H9 (cell line): ENCODE results near the gene KCNAB1. TPM values are rescaled to one million over a fixed set of nuclear protein-coding genes. Genes with fewer than 3 reads are reported as not detected.
"Not testable (repeated sequence)": the region's sequence is repeated elsewhere in the genome, so short reads cannot be mapped to it uniquely, and the experiment has no call there.

Experiments used
- DNase-seq: peaks from one replicate; pipeline ENCODE4 v3.0.0-alpha.2; 2017
- H2AFZ ChIP-seq: one replicate; pipeline ENCODE4 v1.6.1; 2013; ENCODE audit warnings: mild to moderate bottlenecking, low read length, control low read depth, moderate library complexity
- H2AK5ac ChIP-seq: 2 replicates; pipeline ENCODE4 v1.6.1; 2013; ENCODE audit warnings: low read length, control low read depth, mixed read lengths; ENCODE audit not compliant: insufficient read length
- H2BK120ac ChIP-seq: one replicate; pipeline ENCODE4 v1.6.1; 2013; ENCODE audit warnings: low read depth, mild to moderate bottlenecking, low read length, control low read depth, inconsistent platforms; ENCODE audit not compliant: poor library complexity, severe bottlenecking
- H2BK12ac ChIP-seq: 2 replicates; pipeline ENCODE4 v1.6.1; 2013; ENCODE audit warnings: low read length, control low read depth, mixed read lengths, low read depth; ENCODE audit not compliant: insufficient read length
- H2BK15ac ChIP-seq: 2 replicates; pipeline ENCODE4 v1.6.1; 2013; ENCODE audit warnings: low read depth, low read length, control low read depth
- H2BK20ac ChIP-seq: one replicate; pipeline ENCODE4 v1.6.1; 2013; ENCODE audit warnings: low read depth, mild to moderate bottlenecking, low read length, control low read depth, inconsistent platforms; ENCODE audit not compliant: poor library complexity, severe bottlenecking
- H2BK5ac ChIP-seq: 2 replicates; pipeline ENCODE4 v1.6.1; 2013; ENCODE audit warnings: low read length, control low read depth, mixed read lengths; ENCODE audit not compliant: insufficient read length
- H3K14ac ChIP-seq: 2 replicates; pipeline ENCODE4 v1.6.1; 2013; ENCODE audit warnings: low read length, control low read depth; ENCODE audit not compliant: insufficient read depth
- H3K18ac ChIP-seq: 2 replicates; pipeline ENCODE4 v1.6.1; 2013; ENCODE audit warnings: low read depth, mild to moderate bottlenecking, mixed read lengths, low read length, control low read depth; ENCODE audit not compliant: insufficient read length
- H3K23ac ChIP-seq: 2 replicates; pipeline ENCODE4 v1.6.1; 2013; ENCODE audit warnings: low read length, control low read depth, mixed read lengths, low read depth; ENCODE audit not compliant: insufficient read length
- H3K23me2 ChIP-seq: 2 replicates; pipeline ENCODE4 v1.6.1; 2013; ENCODE audit warnings: low read depth, mild to moderate bottlenecking, mixed read lengths, low read length, control low read depth; ENCODE audit not compliant: insufficient read length, poor library complexity, severe bottlenecking
- H3K27ac ChIP-seq: 2 replicates; pipeline ENCODE4 v1.5.1; 2013; ENCODE audit warnings: low read length, control low read depth, mixed read lengths, low read depth; ENCODE audit not compliant: insufficient read length
- H3K27me3 ChIP-seq: 2 replicates; pipeline ENCODE4 v1.6.1; 2013; ENCODE audit warnings: low read length, control low read depth, inconsistent platforms; ENCODE audit not compliant: insufficient read depth
- H3K4ac ChIP-seq: 2 replicates; pipeline ENCODE4 v1.6.1; 2013; ENCODE audit warnings: low read depth, mild to moderate bottlenecking, control low read depth, inconsistent platforms, low read length, moderate library complexity
- H3K4me1 ChIP-seq: 2 replicates; pipeline ENCODE4 v1.6.1; 2013; ENCODE audit warnings: low read length, control low read depth, inconsistent platforms; ENCODE audit not compliant: insufficient read depth
- H3K4me2 ChIP-seq: 2 replicates; pipeline ENCODE4 v1.6.1; 2013; ENCODE audit warnings: low read length, control low read depth, mixed read lengths; ENCODE audit not compliant: insufficient read length, insufficient read depth
- H3K56ac ChIP-seq: 2 replicates; pipeline ENCODE4 v1.6.1; 2013; ENCODE audit warnings: low read depth, mild to moderate bottlenecking, mixed read lengths, low read length, control low read depth; ENCODE audit not compliant: insufficient read length
- H3K79me1 ChIP-seq: 2 replicates; pipeline ENCODE4 v1.6.1; 2013; ENCODE audit warnings: low read depth, mild to moderate bottlenecking, moderate library complexity, low read length, control low read depth, inconsistent platforms; ENCODE audit not compliant: insufficient read depth, poor library complexity, severe bottlenecking
- H3K79me2 ChIP-seq: 2 replicates; pipeline ENCODE4 v1.6.1; 2013; ENCODE audit warnings: low read length, control low read depth, inconsistent platforms; ENCODE audit not compliant: insufficient read depth
- H3K9ac ChIP-seq: 2 replicates; pipeline ENCODE4 v1.6.1; 2013; ENCODE audit warnings: low read length, control low read depth, mixed read lengths; ENCODE audit not compliant: insufficient read length; ENCODE audit errors: extremely low read depth
- H3K9me3 ChIP-seq: one replicate; pipeline ENCODE4 v1.6.1; 2013; ENCODE audit warnings: low read depth, low read length, inconsistent platforms; ENCODE audit not compliant: control insufficient read depth
- H3T11ph ChIP-seq: one replicate; pipeline ENCODE4 v1.6.1; 2013; ENCODE audit warnings: mild to moderate bottlenecking, low read length, control low read depth, inconsistent platforms
- H4K20me1 ChIP-seq: one replicate; pipeline ENCODE4 v1.6.1; 2013; ENCODE audit not compliant: control insufficient read depth, insufficient read length, insufficient read depth
- H4K5ac ChIP-seq: 2 replicates; pipeline ENCODE4 v1.6.1; 2013; ENCODE audit warnings: low read depth, mild to moderate bottlenecking, mixed read lengths, low read length, control low read depth; ENCODE audit not compliant: insufficient read length
- H4K8ac ChIP-seq: replicated peaks from 2 replicates; pipeline ENCODE4 v1.6.1; 2013; ENCODE audit warnings: low read length, control low read depth, mixed read lengths, low read depth; ENCODE audit not compliant: insufficient read length
- H4K91ac ChIP-seq: 2 replicates; pipeline ENCODE4 v1.6.1; 2013; ENCODE audit warnings: low read depth, mild to moderate bottlenecking, moderate library complexity, mixed read lengths, low read length, control low read depth; ENCODE audit not compliant: insufficient read length
- H3K27ac Mint-ChIP-seq, 3 experiments: 2 replicates in 2 of 3; 3 replicates in 1 of 3; pipeline ENCODE4 v1.8.0; 2020 to 2021; ENCODE audit warnings: mixed read lengths in 3 of 3, mild to moderate bottlenecking in 1 of 3, moderate library complexity in 1 of 3
- H3K27me3 Mint-ChIP-seq: 2 replicates; pipeline ENCODE4 v1.8.0; 2021; ENCODE audit warnings: low read depth, mild to moderate bottlenecking, moderate library complexity, mixed read lengths
- H3K36me3 Mint-ChIP-seq, 3 experiments: 2 replicates in 2 of 3; 3 replicates in 1 of 3; pipeline ENCODE4 v1.8.0; 2020 to 2021; ENCODE audit warnings: low read depth in 3 of 3, mixed read lengths in 3 of 3; ENCODE audit not compliant: insufficient read depth in 1 of 3
- H3K4me1 Mint-ChIP-seq, 2 experiments: 2 replicates each; pipeline ENCODE4 v1.8.0; 2020; ENCODE audit warnings: mixed read lengths in 2 of 2
- H3K4me3 Mint-ChIP-seq, 2 experiments: 2 replicates in 1 of 2; 3 replicates in 1 of 2; pipeline ENCODE4 v1.8.0; 2020 to 2021; ENCODE audit warnings: mild to moderate bottlenecking in 2 of 2, mixed read lengths in 2 of 2, moderate library complexity in 1 of 2
- H3K9me3 Mint-ChIP-seq, 2 experiments: 2 replicates in 1 of 2; 3 replicates in 1 of 2; pipeline ENCODE4 v1.8.0; 2020; ENCODE audit warnings: mild to moderate bottlenecking in 2 of 2, mixed read lengths in 2 of 2, moderate library complexity in 1 of 2
- WGBS: extraction: QIAGEN DNeasy Blood & Tissue Kit; methylation state at CpG from one replicate; pipeline ENCODE4 v1.1.7; 2013; ENCODE audit warnings: missing lambda C conversion rate, low lambda C conversion rate, mixed read lengths; ENCODE audit not compliant: insufficient read length; ENCODE audit errors: extremely low coverage; 5-methylcytosine and 5-hydroxymethylcytosine counted together
- total RNA-seq: library from RNA; stranded (reverse); gene quantifications from 2 replicates; pipeline ENCODE4 v1.2.1, GENCODE V29; 2021
- TF ChIP-seq, protein P1 (sequence below): fragments of 200-600 bp; sonication (generic); conservative IDR thresholded peaks from 3 replicates; pipeline ENCODE4 v1.8.0; 2021; ENCODE audit warnings: antibody characterized with exemption, mild to moderate bottlenecking

KCNAB1 gene
- total RNA-seq, 1 experiment from 2014 or later, result 3.7 TPM

GRCh38 chr3:156098437-156099035 is 21.8 kb upstream of the KCNAB1 start:
- Histone ChIP-seq H3K23ac (no peak overlapping the region), H3K4ac (no peak overlapping the region), H3K4me2 (no peak overlapping the region), H3K9ac (no peak overlapping the region), H3K56ac (no peak overlapping the region), H4K91ac (no peak overlapping the region), H3K18ac (no peak overlapping the region), H3K4me1 (no peaks in the 10 kb centered on the region), H2AFZ (no peak overlapping the region), H3K9me3 (no peaks in the 10 kb centered on the region), H3K79me1 (no peaks in the 10 kb centered on the region), H3K14ac (no peak overlapping the region), H2BK15ac (no peak overlapping the region), H3K27me3 (no peaks in the 10 kb centered on the region), H4K8ac (no peak overlapping the region), H2BK120ac (no peak overlapping the region), H4K5ac (no peak overlapping the region), H2BK12ac (no peak overlapping the region), H3T11ph (no peak overlapping the region), H2BK20ac (no peak overlapping the region), H3K79me2 (no peaks in the 10 kb centered on the region), H3K23me2 (no peaks in the 10 kb centered on the region), H2AK5ac (no peak overlapping the region), H3K27ac (no peak overlapping the region), H4K20me1 (no peaks in the 10 kb centered on the region), H2BK5ac (no peak overlapping the region)
- H3K27me3 Mint-ChIP-seq, result no peaks in the 10 kb centered on the region
- no peak overlapping the region for H3K4me3 Mint-ChIP-seq
- H3K4me1 Mint-ChIP-seq, result peaks cover 8% of the 10 kb centered on the region in 2 experiments
- TF ChIP-seq, protein P1, sequence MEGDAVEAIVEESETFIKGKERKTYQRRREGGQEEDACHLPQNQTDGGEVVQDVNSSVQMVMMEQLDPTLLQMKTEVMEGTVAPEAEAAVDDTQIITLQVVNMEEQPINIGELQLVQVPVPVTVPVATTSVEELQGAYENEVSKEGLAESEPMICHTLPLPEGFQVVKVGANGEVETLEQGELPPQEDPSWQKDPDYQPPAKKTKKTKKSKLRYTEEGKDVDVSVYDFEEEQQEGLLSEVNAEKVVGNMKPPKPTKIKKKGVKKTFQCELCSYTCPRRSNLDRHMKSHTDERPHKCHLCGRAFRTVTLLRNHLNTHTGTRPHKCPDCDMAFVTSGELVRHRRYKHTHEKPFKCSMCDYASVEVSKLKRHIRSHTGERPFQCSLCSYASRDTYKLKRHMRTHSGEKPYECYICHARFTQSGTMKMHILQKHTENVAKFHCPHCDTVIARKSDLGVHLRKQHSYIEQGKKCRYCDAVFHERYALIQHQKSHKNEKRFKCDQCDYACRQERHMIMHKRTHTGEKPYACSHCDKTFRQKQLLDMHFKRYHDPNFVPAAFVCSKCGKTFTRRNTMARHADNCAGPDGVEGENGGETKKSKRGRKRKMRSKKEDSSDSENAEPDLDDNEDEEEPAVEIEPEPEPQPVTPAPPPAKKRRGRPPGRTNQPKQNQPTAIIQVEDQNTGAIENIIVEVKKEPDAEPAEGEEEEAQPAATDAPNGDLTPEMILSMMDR, result no peak
- no CpG with 5 or more reads among the region's 4 CpGs for WGBS
- no peak for DNase-seq
- H3K27ac Mint-ChIP-seq, result no peak overlapping the region
- H3K36me3 Mint-ChIP-seq, result no peaks in the 10 kb centered on the region; a peak in 1 of 7 replicates
- H3K9me3 Mint-ChIP-seq, result no peaks in the 10 kb centered on the region

DNA sequence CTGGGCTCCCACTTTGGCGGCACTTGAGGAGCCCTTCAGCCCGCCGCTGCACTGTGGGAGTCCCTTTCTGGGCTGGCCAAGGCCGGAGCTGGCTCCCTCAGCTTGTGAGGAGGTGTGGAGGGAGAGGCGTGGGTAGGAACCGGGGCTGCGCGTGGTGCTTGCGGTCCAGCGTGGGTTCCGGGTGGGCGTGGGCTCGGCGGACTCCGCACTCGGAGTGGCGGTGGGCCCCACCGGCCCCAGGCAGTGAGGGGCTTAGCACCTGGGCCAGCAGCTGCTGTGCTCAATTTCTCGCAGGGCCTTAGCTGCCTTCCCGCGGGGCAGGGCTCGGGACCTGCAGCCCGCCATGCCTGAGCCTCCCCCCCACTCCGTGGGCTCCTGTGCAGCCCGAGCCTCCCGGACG is 21.0 kb upstream of the KCNAB1 start:
- H4K20me1 ChIP-seq, H3K4me1 Mint-ChIP-seq, DNase-seq, H3K27me3 ChIP-seq, H3K18ac ChIP-seq, H3K4me1 ChIP-seq, H3K23me2 ChIP-seq, H3K27me3 Mint-ChIP-seq, H3K36me3 Mint-ChIP-seq, H3K23ac ChIP-seq, H3K9ac ChIP-seq, H2BK15ac ChIP-seq, H4K8ac ChIP-seq, H3K79me1 ChIP-seq, H2BK5ac ChIP-seq, H4K5ac ChIP-seq, H2BK120ac ChIP-seq, H3T11ph ChIP-seq, H3K4me2 ChIP-seq, H2BK20ac ChIP-seq, H4K91ac ChIP-seq, H2BK12ac ChIP-seq, H3K9me3 Mint-ChIP-seq, H3K14ac ChIP-seq, H2AK5ac ChIP-seq, H3K56ac ChIP-seq, H2AFZ ChIP-seq, H3K4ac ChIP-seq, H3K27ac Mint-ChIP-seq, H3K9me3 ChIP-seq, H3K4me3 Mint-ChIP-seq, H3K79me2 ChIP-seq, H3K27ac ChIP-seq: not testable (repeated sequence)
- no CpG with 5 or more reads among the region's 27 CpGs for WGBS
